DMS114 treated with DMSO at 0.1 percent for 48 hours (cell line): ENCODE results near the gene HPSE2.

Experiments
- DNase-seq: peaks from one replicate; lab custom pipeline; 2025; ENCODE audit not compliant: unreplicated experiment; lab: John Stamatoyannopoulos, UW

The HPSE2 gene

GRCh38 chr10:98696516-98696915, 539.1 kb downstream of the HPSE2 start:
- no peak for DNase-seq

- no peak for DNase-seq
Measured at GRCh38 chr10:98694883-98695282, 540.8 kb downstream of the HPSE2 start.

DNA sequence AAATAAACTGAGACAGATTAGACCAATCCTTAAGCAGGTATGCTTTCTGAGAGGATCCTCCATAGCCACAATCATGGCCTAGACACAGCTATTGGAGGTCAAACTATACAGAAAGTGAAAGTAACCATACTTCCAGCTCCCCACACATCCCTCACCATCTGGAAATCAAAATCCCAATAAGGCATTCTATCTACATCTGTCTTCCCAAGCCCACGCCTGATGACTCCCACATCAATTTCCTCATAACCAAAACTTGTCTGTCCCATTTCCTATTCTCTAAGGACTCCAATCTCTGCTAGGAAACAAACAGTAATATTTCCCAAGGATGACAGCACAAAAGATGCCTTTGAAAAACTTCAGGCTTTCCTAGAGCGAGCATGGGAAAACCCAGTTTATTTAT, 541.6 kb downstream of the HPSE2 start:
- no peak for DNase-seq

DNA sequence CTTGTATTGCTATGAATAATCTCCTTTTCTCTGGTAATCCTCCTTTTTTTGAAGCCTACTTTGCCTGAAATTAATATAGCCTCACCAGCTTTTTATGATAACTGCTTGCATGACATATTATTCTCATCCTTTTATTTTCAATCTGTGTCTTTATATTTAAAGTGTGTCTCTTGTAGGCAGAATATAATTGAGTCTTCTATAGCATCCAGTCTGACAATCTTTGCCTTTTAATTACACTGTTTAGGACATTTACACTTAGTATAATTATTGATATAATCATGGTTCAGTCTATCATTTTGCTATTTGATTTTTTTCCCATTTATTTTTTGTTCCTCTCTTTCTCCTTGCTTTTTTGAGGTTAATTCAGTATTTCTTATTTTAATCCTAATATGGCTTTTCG, 548.0 kb downstream of the HPSE2 start:
- DNase-seq, result no peak

DNA sequence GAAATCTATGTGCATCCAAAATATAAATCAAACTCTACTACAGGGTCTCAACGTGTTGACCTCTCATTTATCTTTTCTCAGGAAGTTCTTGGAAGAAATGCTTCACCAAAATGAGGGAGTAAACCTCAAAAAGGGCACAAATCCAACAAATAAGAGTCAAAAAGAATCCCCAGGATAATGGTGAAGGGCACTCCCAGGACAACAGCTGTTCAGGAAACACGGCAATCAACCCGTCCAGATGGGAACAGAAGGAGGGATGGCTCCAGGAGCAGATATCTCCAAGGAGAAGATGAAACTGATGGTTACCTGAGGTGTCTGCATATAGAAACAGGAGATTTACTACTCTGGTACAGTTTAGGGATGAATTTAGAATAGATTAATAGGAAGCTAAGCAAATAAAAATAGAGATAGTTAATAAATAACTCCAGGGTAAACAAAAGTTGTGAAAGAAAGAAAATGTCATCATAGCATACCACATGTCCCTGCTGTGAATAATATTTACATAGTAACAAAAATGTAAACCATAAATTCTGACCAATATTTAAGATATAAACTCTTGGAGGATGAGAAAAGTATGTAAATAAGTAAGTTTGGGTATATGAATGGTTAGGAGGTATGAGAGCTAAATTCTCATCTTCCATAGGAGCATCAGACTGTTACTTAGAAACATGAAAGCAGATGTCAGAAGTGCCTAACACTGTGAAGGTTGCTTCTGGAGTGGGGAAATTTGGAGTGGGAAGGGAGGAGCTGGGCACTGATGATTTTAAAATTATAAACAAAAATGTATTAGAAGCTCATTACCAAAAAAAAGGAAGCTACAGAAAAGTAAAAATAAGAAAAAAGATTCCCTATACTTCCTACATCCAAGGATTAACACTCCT, 551.4 kb downstream of the HPSE2 start:
- DNase-seq, result no peak

- DNase-seq, result no peak
Measured at GRCh38 chr10:98676895-98677294, 558.8 kb downstream of the HPSE2 start.

DNA sequence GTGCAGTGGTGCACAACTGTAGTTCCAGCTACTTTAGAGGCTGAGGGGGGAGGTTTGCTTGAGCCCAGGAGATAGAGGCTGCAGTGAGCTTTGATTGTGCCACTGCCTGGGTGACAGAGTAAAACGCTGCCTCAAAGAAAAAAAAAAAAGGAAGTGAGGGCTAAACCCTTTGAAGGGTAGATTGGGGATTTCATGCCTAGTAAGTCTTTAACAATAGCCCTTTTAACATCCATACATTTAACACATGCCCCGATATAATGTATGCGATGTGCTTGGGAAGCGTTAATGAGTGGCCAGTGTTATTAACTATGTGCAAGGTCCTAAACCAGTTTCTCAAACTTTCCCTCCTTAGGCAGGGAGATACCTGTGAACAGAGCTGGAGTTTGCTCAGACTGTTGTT, 559.8 kb downstream of the HPSE2 start:
- DNase-seq, result no peak

- no peak for DNase-seq
Measured at GRCh38 chr10:98673171-98673782, 562.4 kb downstream of the HPSE2 start.

GRCh38 chr10:98667081-98667480, 568.6 kb downstream of the HPSE2 start:
- DNase-seq, result no peak

DNA sequence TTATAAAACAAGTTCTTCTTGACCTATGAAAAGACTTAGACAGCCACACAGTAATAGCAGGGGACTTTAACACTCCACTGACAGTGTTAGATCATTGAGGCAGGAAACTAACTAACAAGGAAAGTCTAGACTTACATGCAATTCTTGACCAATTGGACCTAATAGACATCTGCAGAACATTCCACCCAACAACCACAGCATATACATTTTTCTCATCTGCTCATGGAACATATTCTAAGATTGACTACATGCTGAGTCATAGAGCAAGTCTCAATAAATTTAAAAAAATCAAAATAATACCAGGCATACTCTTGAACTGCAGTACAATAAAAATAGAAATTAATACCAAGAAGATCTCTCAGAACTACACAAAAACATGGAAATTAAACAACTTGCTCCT, 569.4 kb downstream of the HPSE2 start:
- no peak for DNase-seq

DNA sequence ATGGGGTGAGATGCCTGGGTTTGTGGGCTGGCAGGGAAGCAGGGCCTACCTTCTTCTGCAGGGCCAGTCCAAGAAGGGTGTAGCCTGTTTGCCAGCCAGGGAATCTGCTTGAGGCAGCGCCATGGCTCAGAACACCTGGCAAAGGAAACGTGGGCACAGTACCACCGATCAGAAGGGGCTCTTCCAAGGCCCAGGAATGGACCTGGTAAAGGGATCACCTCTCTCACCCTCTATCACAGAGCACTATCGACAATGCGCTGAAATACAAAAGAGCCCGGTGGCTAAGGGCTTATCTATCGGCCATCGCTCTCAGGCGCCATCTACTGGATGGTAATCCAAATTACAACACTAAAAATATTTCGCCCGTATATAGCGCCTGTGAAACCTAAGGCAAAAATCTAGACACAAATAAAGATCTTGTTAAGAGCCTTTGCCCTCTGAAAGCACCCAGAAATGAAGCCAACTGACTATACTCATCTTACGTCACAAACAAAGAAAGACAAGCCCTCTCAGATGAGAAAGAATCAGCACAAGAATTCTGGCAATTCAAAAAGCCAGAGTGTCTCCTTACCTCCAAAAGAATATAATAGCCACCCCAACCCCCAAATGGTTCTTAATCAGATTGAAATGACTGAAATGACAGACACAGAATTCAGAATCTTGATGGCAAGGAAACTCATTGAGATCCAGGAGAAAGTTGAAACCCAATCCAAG, 571.2 kb downstream of the HPSE2 start:
- no peak for DNase-seq

DNA sequence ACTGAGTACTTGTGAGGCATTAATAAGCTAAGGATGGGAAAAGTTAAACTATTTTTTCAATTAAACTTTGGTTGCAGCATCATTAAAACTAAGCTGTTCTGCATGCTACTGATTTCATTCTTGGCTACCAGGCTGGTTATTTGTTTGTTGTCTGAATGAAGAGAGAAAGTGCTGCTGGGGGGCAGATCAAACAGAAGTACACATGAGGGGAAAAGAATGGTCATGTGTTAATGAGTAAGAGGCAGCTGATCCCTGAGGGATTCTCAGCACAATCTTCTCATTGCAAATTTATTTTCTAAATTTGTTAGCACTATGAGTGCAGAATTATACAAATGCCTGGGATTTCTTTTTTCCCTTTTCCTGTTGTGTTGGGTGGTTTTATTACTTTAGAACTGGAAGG, 575.7 kb downstream of the HPSE2 start:
- no peak for DNase-seq

GRCh38 chr10:98655492-98655891, 580.2 kb downstream of the HPSE2 start:
- DNase-seq, result no peak

- DNase-seq, result no peak
Measured at GRCh38 chr10:98649170-98649569, 586.5 kb downstream of the HPSE2 start.

DNA sequence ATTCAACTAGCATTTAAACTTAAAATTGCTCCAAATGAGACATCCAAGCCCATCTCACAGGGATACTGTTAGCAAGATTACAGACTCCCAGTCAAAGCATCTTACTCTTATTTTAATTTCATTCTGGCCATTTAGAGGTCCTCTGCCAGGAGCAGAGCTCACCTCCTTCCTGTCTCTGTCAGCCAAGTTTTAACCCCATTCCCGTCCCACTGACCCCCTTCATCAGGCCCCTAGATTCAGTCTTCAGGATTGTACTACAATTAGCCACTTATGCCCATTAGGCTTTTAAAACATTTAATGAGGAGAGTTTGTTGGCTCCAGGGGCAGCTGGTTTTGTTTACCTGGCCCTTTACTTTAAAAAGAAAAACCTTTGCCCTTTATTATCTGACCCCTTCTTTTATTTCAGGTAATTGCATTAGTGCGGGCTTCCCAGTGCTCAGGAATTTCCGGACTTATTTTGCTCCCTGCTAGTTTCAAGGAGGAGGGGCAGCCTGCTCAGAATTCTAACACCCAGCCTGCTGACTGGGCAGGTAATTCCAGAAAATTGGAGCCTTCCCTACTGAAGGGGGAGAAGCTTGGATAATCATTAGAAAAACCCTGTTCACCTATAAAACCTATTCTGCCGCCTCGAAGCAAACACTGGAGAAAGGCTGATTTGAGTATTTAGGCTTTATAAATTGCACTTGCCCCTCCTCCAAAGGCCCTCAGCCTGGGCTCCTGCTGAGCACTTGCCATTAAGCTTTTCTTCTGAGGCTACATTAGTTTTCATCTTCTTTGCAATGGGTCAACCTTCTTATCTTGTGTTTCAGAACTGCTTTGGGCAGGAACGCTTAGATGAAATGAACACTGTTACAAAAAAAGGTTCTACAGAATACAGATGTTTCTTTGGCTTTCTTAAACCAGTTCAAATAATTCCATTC, 588.4 kb downstream of the HPSE2 start:
- DNase-seq, result no peak

GRCh38 chr10:98644466-98644865, 591.2 kb downstream of the HPSE2 start:
- DNase-seq, result no peak

- no peak for DNase-seq
Measured at GRCh38 chr10:98642281-98642680, 593.4 kb downstream of the HPSE2 start.

DNA sequence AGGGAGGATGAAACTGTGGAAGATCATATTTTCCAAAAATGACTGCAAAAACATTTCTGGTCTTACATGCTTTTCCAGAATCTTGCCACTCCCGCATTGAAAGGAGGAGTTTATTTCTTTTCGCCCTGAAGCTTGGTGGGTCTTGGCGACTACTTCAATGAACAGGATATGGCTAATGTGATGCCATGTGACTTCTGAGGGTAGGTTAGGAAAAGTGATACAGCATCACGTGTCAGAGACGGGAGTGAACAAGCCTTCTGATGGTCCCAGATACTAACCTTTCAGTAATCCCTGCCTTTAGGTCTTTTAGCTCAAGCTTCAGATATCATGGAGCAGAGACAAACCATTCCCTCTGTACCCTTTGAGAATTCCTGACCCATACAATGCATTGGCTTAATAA, 596.7 kb downstream of the HPSE2 start:
- no peak for DNase-seq

GRCh38 chr10:98636921-98637329, 598.7 kb downstream of the HPSE2 start:
- DNase-seq, result no peak

- DNase-seq, result no peak
Measured at GRCh38 chr10:98632456-98633150, 603.0 kb downstream of the HPSE2 start.
